Measurements from ENCODE around the gene KLHDC8B.

KLHDC8B gene

DNA sequence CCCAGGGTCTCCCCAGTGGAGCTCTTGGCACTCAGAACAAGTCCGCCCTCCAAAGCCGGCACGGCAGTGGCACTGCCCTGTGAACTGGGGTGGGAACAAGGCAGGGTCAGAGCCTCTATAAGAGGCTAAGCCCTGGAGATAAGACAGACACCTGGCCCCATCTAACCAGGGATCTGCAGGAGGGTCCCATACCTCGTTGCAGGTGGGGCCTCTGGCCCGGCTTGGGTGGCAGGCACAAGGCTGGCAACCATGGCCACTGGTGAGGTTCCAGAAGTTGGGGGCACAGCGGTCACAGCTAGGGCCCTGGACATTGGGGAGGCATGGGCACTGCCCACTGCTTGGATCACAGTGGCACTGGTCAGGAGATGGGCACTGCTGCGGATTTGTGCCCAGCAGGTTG, 47.2 kb upstream of the KLHDC8B start:
- Histone ChIP-seq H3K27me3 (ENCODE audit: insufficient read depth, low read length, poor library complexity) (no peaks in the 10 kb centered on the region), H2BK5ac (ENCODE audit: low read length) (no peak overlapping the region), H3K4me1 (ENCODE audit: control insufficient read depth, low read depth, low read length) (peaks cover 2% of the 10 kb centered on the region), H3K56ac (ENCODE audit: low read length) (no peak overlapping the region), H3K36me3 (ENCODE audit: control insufficient read depth, insufficient read depth, low read length) (peaks cover 3% of the 10 kb centered on the region), H3K18ac (ENCODE audit: low read length) (no peak overlapping the region), H3K4ac (ENCODE audit: low read depth, low read length) (no peak overlapping the region), H3K23ac (ENCODE audit: low read length) (no peak overlapping the region), H3K9ac (ENCODE audit: low read length) (no peak overlapping the region), H2BK120ac (ENCODE audit: low read depth, low read length) (no peak overlapping the region), H3K27ac (ENCODE audit: low read depth, low read length) (no peak overlapping the region), H3K79me2 (ENCODE audit: control insufficient read depth, insufficient read depth, low read length) (peaks cover 7% of the 10 kb centered on the region), H3K79me1 (ENCODE audit: low read length) (peaks cover 7% of the 10 kb centered on the region), H2AK5ac (ENCODE audit: low read length) (no peak overlapping the region), H2BK15ac (replicated peaks; ENCODE audit: low read depth) (no peak overlapping the region), H4K5ac (ENCODE audit: low read length) (no peak overlapping the region), H3K4me2 (ENCODE audit: low read length) (no peak overlapping the region), H3K4me3 (ENCODE audit: low read length) (no peak overlapping the region), H4K8ac (ENCODE audit: low read depth, low read length) (no peak overlapping the region)
- DNase-seq, result no peak
- WGBS (ENCODE audit: extremely low coverage, insufficient coverage, low lambda C conversion rate), result no CpG with 5 or more reads among the region's 7 CpGs

DNA sequence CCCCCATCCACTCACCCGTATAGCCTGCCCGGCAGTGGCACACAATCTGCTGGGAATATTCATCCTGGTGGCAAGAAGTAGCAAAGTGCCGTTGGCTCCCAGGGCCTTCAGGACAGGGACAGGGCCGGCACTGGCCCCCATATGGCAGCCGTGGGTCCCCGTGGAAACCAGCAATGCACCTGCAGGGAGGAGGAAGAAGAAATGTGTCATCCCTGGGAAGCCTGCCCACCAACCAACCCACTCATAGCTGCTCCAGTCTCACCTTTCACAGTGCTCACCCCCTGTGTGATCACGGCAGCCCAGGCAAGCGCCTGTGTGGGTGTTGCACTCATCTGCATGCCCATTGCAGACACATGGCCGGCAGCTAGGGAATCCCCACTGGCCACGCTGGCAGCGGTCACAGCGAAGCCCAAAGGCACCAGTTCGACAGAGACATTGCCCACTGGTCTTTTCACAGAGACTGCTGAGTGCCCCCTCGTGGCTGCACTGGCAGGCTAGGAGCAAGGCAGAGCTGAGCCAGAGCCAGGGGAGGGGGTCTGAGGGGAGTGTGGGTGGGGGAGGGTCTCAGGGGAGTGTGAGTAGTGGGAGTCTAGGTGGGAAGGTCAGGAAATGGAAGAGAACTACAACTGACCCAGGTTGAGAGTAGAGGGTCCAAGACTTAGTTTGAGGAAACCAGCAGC, 46.3 kb upstream of the KLHDC8B start:
- Histone ChIP-seq H4K5ac (ENCODE audit: low read length) (no peak overlapping the region), H2AK5ac (ENCODE audit: low read length) (no peak overlapping the region), H2BK120ac (ENCODE audit: low read depth, low read length) (no peak overlapping the region), H4K8ac (ENCODE audit: low read depth, low read length) (no peak overlapping the region), H3K79me2 (ENCODE audit: control insufficient read depth, insufficient read depth, low read length) (no peaks in the 10 kb centered on the region), H3K4me2 (ENCODE audit: low read length) (no peak overlapping the region), H3K4me3 (ENCODE audit: low read length) (no peak overlapping the region), H3K27ac (ENCODE audit: low read depth, low read length) (no peak overlapping the region), H3K27me3 (ENCODE audit: insufficient read depth, low read length, poor library complexity) (no peaks in the 10 kb centered on the region), H3K79me1 (ENCODE audit: low read length) (no peaks in the 10 kb centered on the region), H2BK15ac (replicated peaks; ENCODE audit: low read depth) (no peak overlapping the region), H3K4ac (ENCODE audit: low read depth, low read length) (no peak overlapping the region), H3K18ac (ENCODE audit: low read length) (no peak overlapping the region), H3K56ac (ENCODE audit: low read length) (no peak overlapping the region), H3K36me3 (ENCODE audit: control insufficient read depth, insufficient read depth, low read length) (peaks cover 3% of the 10 kb centered on the region), H2BK5ac (ENCODE audit: low read length) (no peak overlapping the region), H3K9ac (ENCODE audit: low read length) (no peak overlapping the region), H3K4me1 (ENCODE audit: control insufficient read depth, low read depth, low read length) (no peaks in the 10 kb centered on the region), H3K23ac (ENCODE audit: low read length) (no peak overlapping the region)
- no CpG with 5 or more reads among the region's 14 CpGs for WGBS (ENCODE audit: extremely low coverage, insufficient coverage, low lambda C conversion rate)
- DNase-seq, result peak; percentile 13

DNA sequence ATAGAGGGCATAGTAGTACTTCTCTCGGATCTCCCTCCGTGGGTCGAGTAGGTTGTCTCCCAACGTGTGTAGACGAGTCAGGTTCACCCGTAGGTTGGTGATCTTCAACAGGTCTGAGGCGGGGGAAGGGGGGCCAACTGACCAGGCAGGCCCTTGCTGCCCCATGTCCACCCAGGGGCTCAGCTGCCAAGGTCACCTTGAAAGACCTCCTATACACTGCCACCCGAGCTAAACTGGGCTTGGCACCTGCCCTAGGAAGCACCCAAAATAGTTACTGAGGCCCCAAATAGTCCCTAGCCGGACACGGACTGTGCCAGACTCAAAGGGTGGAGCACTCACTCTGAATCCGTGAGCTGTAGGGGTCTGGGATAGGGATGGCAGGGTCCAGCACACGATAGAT, 40.4 kb upstream of the KLHDC8B start:
- no CpG with 5 or more reads among the region's 12 CpGs for WGBS (ENCODE audit: extremely low coverage, insufficient coverage, low lambda C conversion rate)
- no peak overlapping the region for H3K23ac ChIP-seq (ENCODE audit: low read length)
- H4K5ac ChIP-seq (ENCODE audit: low read length), result no peak overlapping the region
- H3K27me3 ChIP-seq (ENCODE audit: insufficient read depth, low read length, poor library complexity), result no peaks in the 10 kb centered on the region
- H2BK15ac ChIP-seq (replicated peaks; ENCODE audit: low read depth), result no peak overlapping the region
- no peak overlapping the region for H3K27ac ChIP-seq (ENCODE audit: low read depth, low read length)
- no peak overlapping the region for H3K4ac ChIP-seq (ENCODE audit: low read depth, low read length)
- no peak overlapping the region for H2BK120ac ChIP-seq (ENCODE audit: low read depth, low read length)
- H4K8ac ChIP-seq (ENCODE audit: low read depth, low read length), result no peak overlapping the region
- H3K4me1 ChIP-seq (ENCODE audit: control insufficient read depth, low read depth, low read length), result peaks cover 6% of the 10 kb centered on the region
- H3K18ac ChIP-seq (ENCODE audit: low read length), result no peak overlapping the region
- no peaks in the 10 kb centered on the region for H3K36me3 ChIP-seq (ENCODE audit: control insufficient read depth, insufficient read depth, low read length)
- H3K9ac ChIP-seq (ENCODE audit: low read length), result no peak overlapping the region
- H2BK5ac ChIP-seq (ENCODE audit: low read length), result no peak overlapping the region
- no peak overlapping the region for H3K4me3 ChIP-seq (ENCODE audit: low read length)
- H2AK5ac ChIP-seq (ENCODE audit: low read length), result no peak overlapping the region
- peaks cover 3% of the 10 kb centered on the region for H3K79me1 ChIP-seq (ENCODE audit: low read length)
- no peak overlapping the region for H3K4me2 ChIP-seq (ENCODE audit: low read length)
- no peaks in the 10 kb centered on the region for H3K79me2 ChIP-seq (ENCODE audit: control insufficient read depth, insufficient read depth, low read length)
- DNase-seq, result no peak
- no peak overlapping the region for H3K56ac ChIP-seq (ENCODE audit: low read length)

- no peak overlapping the region for H3K4me3 ChIP-seq (ENCODE audit: low read length)
- no peaks in the 10 kb centered on the region for H3K36me3 ChIP-seq (ENCODE audit: control insufficient read depth, insufficient read depth, low read length)
- H3K27me3 ChIP-seq (ENCODE audit: insufficient read depth, low read length, poor library complexity), result no peaks in the 10 kb centered on the region
- no peak overlapping the region for H3K4ac ChIP-seq (ENCODE audit: low read depth, low read length)
- no peak overlapping the region for H2BK120ac ChIP-seq (ENCODE audit: low read depth, low read length)
- peaks cover 3% of the 10 kb centered on the region for H3K79me1 ChIP-seq (ENCODE audit: low read length)
- WGBS (ENCODE audit: extremely low coverage, insufficient coverage, low lambda C conversion rate), result no CpG with 5 or more reads among the region's 6 CpGs
- no peak overlapping the region for H3K23ac ChIP-seq (ENCODE audit: low read length)
- H3K18ac ChIP-seq (ENCODE audit: low read length), result no peak overlapping the region
- peak overlapping the region; percentile 88 for H3K9ac ChIP-seq (ENCODE audit: low read length)
- no peak overlapping the region for H3K27ac ChIP-seq (ENCODE audit: low read depth, low read length)
- DNase-seq, result no peak
- no peak overlapping the region for H3K4me2 ChIP-seq (ENCODE audit: low read length)
- peak overlapping the region; percentile 96 for H3K56ac ChIP-seq (ENCODE audit: low read length)
- no peak overlapping the region for H2BK15ac ChIP-seq (replicated peaks; ENCODE audit: low read depth)
- H3K79me2 ChIP-seq (ENCODE audit: control insufficient read depth, insufficient read depth, low read length), result no peaks in the 10 kb centered on the region
- no peak overlapping the region for H2BK5ac ChIP-seq (ENCODE audit: low read length)
- no peak overlapping the region for H2AK5ac ChIP-seq (ENCODE audit: low read length)
- H4K5ac ChIP-seq (ENCODE audit: low read length), result no peak overlapping the region
- no peak overlapping the region for H4K8ac ChIP-seq (ENCODE audit: low read depth, low read length)
- H3K4me1 ChIP-seq (ENCODE audit: control insufficient read depth, low read depth, low read length), result peaks cover 6% of the 10 kb centered on the region
These were observed 39.8 kb upstream of the KLHDC8B start for GRCh38 chr3:49131576-49131975.

GRCh38 chr3:49132073-49132436, 39.3 kb upstream of the KLHDC8B start:
- peak overlapping the region; percentile 88 for H3K9ac ChIP-seq (ENCODE audit: low read length)
- peaks cover 6% of the 10 kb centered on the region for H3K4me1 ChIP-seq (ENCODE audit: control insufficient read depth, low read depth, low read length)
- H3K56ac ChIP-seq (ENCODE audit: low read length), result peak overlapping the region; percentile 96
- peaks cover 3% of the 10 kb centered on the region for H3K79me1 ChIP-seq (ENCODE audit: low read length)
- no peaks in the 10 kb centered on the region for H3K27me3 ChIP-seq (ENCODE audit: insufficient read depth, low read length, poor library complexity)
- H3K27ac ChIP-seq (ENCODE audit: low read depth, low read length), result peak overlapping the region; percentile 65
- no peaks in the 10 kb centered on the region for H3K36me3 ChIP-seq (ENCODE audit: control insufficient read depth, insufficient read depth, low read length)
- no peak overlapping the region for H4K8ac ChIP-seq (ENCODE audit: low read depth, low read length)
- no CpG with 5 or more reads among the region's 9 CpGs for WGBS (ENCODE audit: extremely low coverage, insufficient coverage, low lambda C conversion rate)
- H3K4me3 ChIP-seq (ENCODE audit: low read length), result peak overlapping the region; percentile 88
- no peak overlapping the region for H2BK15ac ChIP-seq (replicated peaks; ENCODE audit: low read depth)
- peak overlapping the region; percentile 94 for H3K4me2 ChIP-seq (ENCODE audit: low read length)
- H3K23ac ChIP-seq (ENCODE audit: low read length), result peak overlapping the region; percentile 39
- no peak overlapping the region for H3K4ac ChIP-seq (ENCODE audit: low read depth, low read length)
- H2BK120ac ChIP-seq (ENCODE audit: low read depth, low read length), result no peak overlapping the region
- no peaks in the 10 kb centered on the region for H3K79me2 ChIP-seq (ENCODE audit: control insufficient read depth, insufficient read depth, low read length)
- no peak overlapping the region for H3K18ac ChIP-seq (ENCODE audit: low read length)
- DNase-seq, result no peak
- no peak overlapping the region for H4K5ac ChIP-seq (ENCODE audit: low read length)
- H2BK5ac ChIP-seq (ENCODE audit: low read length), result peak overlapping the region; percentile 86
- H2AK5ac ChIP-seq (ENCODE audit: low read length), result no peak overlapping the region

Measured in mesendoderm (in vitro differentiated cells).